ENCODE measurements around the gene GNAL.

Gene GNAL

DNA sequence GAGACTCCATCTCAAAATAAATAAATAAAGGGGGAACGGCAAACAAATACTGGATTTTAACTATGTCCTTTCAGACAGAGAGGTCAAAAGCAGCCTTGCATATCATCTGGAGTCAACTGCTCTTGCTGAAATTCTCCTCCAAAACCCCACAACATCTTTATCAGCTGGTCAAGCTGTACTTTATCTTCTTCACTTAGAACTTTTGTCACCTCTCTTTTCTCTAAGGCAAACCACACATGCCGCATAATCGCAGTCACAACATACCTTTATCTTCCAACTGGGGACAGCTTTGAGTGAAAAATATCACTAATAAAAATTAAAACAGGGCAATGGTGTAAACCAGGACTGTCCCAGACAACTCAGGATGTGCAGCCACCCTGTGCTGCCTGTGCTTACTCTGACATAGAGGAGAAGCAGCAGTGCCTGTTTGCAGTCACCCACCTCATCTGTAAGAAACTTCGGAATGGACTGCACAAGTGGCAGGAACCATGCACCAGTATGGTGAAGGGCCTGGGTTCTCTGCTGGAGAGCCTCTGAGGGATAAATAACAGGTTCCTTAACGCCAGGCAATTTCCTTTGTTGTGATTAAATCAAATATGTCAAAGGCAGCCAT lies 212.9 kb downstream of the GNAL start (continued):
- TF ChIP-seq, protein P1, sequence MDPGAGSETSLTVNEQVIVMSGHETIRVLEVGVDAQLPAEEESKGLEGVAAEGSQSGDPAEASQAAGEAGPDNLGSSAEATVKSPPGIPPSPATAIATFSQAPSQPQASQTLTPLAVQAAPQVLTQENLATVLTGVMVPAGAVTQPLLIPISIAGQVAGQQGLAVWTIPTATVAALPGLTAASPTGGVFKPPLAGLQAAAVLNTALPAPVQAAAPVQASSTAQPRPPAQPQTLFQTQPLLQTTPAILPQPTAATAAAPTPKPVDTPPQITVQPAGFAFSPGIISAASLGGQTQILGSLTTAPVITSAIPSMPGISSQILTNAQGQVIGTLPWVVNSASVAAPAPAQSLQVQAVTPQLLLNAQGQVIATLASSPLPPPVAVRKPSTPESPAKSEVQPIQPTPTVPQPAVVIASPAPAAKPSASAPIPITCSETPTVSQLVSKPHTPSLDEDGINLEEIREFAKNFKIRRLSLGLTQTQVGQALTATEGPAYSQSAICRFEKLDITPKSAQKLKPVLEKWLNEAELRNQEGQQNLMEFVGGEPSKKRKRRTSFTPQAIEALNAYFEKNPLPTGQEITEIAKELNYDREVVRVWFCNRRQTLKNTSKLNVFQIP (CRISPR knock-in tag; IDR thresholded peaks at IDR 0.05; ENCODE audit: borderline replicate concordance, low read depth), result no peak
- TF ChIP-seq ESRRG (CRISPR knock-in tag; IDR thresholded peaks at IDR 0.05) (no peak), GLIS3 (CRISPR knock-in tag; IDR thresholded peaks at IDR 0.05) (no peak)

DNA sequence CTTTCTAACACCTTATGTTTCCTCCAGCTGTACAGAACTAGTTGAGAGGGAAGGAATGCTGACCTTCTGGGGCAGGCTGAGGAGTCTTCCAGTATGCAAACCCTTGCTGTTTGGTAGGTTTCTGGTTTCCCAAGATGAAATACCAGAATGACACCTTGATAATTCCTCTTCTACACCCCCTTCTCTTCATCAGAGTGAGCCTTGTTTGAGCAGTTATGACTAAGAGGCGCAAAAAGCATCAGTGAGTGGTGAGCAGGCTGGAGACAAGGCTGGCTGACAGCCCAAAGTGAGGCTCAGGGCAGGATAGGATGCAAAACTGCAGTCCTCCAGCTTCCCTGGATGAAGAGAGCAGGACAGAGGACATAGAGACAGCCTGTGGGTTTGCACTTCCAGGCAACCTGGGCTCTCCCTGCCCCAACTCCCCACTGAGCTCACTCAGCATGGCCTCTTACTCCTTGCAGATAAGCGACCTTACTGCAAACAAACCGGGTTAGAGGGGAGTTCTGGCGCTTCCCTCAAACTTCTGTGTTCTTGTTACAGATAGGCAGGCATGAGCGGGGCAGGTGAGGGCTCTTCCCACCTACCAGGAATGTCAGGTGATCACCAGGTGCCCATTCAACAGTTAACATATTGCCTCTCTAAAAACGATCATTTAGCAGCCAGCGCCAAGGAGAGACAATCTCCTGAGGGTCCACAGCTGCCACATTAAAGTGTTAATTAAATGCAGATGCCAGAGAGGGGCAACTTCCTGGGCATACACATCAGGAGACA lies 213.6 kb downstream of the GNAL start:
- no peak for ATAC-seq
- TF ChIP-seq OSR1 (CRISPR knock-in tag; IDR thresholded peaks at IDR 0.05) (no peak), RARB (CRISPR knock-in tag; IDR thresholded peaks at IDR 0.05) (no peak), ZNF70 (CRISPR knock-in tag; IDR thresholded peaks at IDR 0.05) (no peak)

DNA sequence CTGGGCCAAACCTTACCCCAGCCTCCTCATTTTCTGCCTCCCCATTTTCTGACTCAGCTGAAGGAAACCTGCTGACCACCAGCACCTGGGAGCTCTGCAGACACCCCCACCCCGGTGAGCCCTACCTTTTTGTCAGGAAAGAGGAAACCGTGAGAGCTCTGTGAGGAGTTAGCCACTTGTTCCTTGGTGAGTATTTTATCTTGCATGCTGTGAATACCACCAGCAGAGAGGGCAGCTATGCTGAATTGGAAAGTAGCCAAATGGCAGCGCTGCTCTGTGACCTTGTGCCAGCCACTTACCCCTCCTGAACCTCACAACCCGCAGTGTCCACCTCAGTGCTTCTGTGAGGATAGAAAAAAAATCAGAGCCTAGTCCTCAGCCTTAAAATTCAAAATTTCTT lies 216.5 kb downstream of the GNAL start:
- TF ChIP-seq, protein P2, sequence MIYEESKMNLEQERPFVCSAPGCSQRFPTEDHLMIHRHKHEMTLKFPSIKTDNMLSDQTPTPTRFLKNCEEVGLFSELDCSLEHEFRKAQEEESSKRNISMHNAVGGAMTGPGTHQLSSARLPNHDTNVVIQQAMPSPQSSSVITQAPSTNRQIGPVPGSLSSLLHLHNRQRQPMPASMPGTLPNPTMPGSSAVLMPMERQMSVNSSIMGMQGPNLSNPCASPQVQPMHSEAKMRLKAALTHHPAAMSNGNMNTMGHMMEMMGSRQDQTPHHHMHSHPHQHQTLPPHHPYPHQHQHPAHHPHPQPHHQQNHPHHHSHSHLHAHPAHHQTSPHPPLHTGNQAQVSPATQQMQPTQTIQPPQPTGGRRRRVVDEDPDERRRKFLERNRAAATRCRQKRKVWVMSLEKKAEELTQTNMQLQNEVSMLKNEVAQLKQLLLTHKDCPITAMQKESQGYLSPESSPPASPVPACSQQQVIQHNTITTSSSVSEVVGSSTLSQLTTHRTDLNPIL (CRISPR knock-in tag; IDR thresholded peaks at IDR 0.05; ENCODE audit: low read depth), result no peak
- TF ChIP-seq ZNF70 (CRISPR knock-in tag; IDR thresholded peaks at IDR 0.05), result no peak
- TF ChIP-seq, protein P1 (CRISPR knock-in tag; IDR thresholded peaks at IDR 0.05; ENCODE audit: borderline replicate concordance, low read depth), result no peak
- TF ChIP-seq TOX (CRISPR knock-in tag; IDR thresholded peaks at IDR 0.05; ENCODE audit: borderline replicate concordance), result no peak
- TF ChIP-seq, protein P3, sequence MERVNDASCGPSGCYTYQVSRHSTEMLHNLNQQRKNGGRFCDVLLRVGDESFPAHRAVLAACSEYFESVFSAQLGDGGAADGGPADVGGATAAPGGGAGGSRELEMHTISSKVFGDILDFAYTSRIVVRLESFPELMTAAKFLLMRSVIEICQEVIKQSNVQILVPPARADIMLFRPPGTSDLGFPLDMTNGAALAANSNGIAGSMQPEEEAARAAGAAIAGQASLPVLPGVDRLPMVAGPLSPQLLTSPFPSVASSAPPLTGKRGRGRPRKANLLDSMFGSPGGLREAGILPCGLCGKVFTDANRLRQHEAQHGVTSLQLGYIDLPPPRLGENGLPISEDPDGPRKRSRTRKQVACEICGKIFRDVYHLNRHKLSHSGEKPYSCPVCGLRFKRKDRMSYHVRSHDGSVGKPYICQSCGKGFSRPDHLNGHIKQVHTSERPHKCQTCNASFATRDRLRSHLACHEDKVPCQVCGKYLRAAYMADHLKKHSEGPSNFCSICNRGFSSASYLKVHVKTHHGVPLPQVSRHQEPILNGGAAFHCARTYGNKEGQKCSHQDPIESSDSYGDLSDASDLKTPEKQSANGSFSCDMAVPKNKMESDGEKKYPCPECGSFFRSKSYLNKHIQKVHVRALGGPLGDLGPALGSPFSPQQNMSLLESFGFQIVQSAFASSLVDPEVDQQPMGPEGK (CRISPR knock-in tag; IDR thresholded peaks at IDR 0.05; ENCODE audit: borderline replicate concordance), result no peak
- no peak for ATAC-seq

DNA sequence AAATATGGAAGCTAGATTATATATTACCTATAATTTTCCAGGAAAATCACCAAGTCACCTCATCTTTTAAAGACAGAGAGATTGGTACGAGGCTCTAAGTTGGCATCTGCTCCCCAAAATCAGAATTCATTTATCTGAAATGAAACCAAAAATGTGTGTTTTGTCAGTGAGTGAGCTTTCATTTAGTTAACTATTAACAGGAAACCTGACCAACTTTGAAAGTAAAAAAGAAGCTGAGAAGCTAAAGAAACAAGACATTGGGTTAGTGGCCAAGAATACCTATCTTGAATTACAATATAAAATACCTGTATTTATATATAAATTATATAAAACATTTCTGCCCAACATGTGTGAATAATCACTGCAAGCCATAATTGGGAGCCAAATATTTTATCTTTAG lies 217.1 kb downstream of the GNAL start:
- TF ChIP-seq GLIS3 (CRISPR knock-in tag; IDR thresholded peaks at IDR 0.05) (no peak), TCF4 (CRISPR knock-in tag; IDR thresholded peaks at IDR 0.05; ENCODE audit: borderline replicate concordance) (no peak), ZFP3 (CRISPR knock-in tag; IDR thresholded peaks at IDR 0.05) (no peak), ZNF8 (CRISPR knock-in tag; IDR thresholded peaks at IDR 0.05) (no peak), TOX (CRISPR knock-in tag; IDR thresholded peaks at IDR 0.05; ENCODE audit: borderline replicate concordance) (no peak), CSDC2 (CRISPR knock-in tag; IDR thresholded peaks at IDR 0.05) (no peak), PPARA (CRISPR knock-in tag; IDR thresholded peaks at IDR 0.05; ENCODE audit: borderline replicate concordance) (no peak), SNAI2 (CRISPR knock-in tag; IDR thresholded peaks at IDR 0.05) (no peak), RARB (CRISPR knock-in tag; IDR thresholded peaks at IDR 0.05) (no peak), OSR1 (CRISPR knock-in tag; IDR thresholded peaks at IDR 0.05) (no peak), ZC3H10 (CRISPR knock-in tag; IDR thresholded peaks at IDR 0.05) (no peak), ZNF565 (CRISPR knock-in tag; conservative IDR thresholded peaks at IDR 0.05; ENCODE audit: low read depth) (no peak), ARNTL (CRISPR knock-in tag; IDR thresholded peaks at IDR 0.05; ENCODE audit: borderline replicate concordance, low read depth) (no peak), ZFP30 (CRISPR knock-in tag; IDR thresholded peaks at IDR 0.05) (no peak)
- TF ChIP-seq, protein P4, sequence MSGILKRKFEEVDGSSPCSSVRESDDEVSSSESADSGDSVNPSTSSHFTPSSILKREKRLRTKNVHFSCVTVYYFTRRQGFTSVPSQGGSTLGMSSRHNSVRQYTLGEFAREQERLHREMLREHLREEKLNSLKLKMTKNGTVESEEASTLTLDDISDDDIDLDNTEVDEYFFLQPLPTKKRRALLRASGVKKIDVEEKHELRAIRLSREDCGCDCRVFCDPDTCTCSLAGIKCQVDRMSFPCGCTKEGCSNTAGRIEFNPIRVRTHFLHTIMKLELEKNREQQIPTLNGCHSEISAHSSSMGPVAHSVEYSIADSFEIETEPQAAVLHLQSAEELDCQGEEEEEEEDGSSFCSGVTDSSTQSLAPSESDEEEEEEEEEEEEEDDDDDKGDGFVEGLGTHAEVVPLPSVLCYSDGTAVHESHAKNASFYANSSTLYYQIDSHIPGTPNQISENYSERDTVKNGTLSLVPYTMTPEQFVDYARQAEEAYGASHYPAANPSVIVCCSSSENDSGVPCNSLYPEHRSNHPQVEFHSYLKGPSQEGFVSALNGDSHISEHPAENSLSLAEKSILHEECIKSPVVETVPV (CRISPR knock-in tag; IDR thresholded peaks at IDR 0.05), result no peak
- no peak for ATAC-seq
